ENCODE measurements around the gene NRG2. TPM values are rescaled to one million over a fixed set of nuclear protein-coding genes. Genes with fewer than 3 reads are reported as not detected.

NRG2 gene
- total and polyA plus RNA-seq, 2 experiments from 2014 or later = 0.37 to 1.3 TPM

- DNase-seq (ENCODE audit: low spot score) = no peak
- H3K9me2 ChIP-seq (ENCODE audit: insufficient read depth) = no peaks in the 10 kb centered on the region
- H4K20me1 ChIP-seq (replicated peaks; ENCODE audit: insufficient read depth) = no peaks in the 10 kb centered on the region
- H3K27me3 Mint-ChIP-seq (ENCODE audit: insufficient read depth, low read depth, poor library complexity) = peaks cover 15% of the 10 kb centered on the region
- no peaks in the 10 kb centered on the region for H3K36me3 ChIP-seq (ENCODE audit: insufficient read depth)
- H3K27me3 ChIP-seq (ENCODE audit: insufficient read depth) = no peaks in the 10 kb centered on the region
- H3K9me3 Mint-ChIP-seq = no peaks in the 10 kb centered on the region
- H3K4me1 ChIP-seq (ENCODE audit: insufficient read depth) = no peaks in the 10 kb centered on the region
- peak; percentile 58 for ATAC-seq
- H3K4me3 Mint-ChIP-seq = no peak overlapping the region
- H3K27ac Mint-ChIP-seq = no peak overlapping the region
- TF ChIP-seq NANOG (IDR thresholded peaks at IDR 0.05; ENCODE audit: borderline replicate concordance) = no peak
- no peak for TF ChIP-seq JUNB (IDR thresholded peaks at IDR 0.05; ENCODE audit: unreplicated experiment)
- TF ChIP-seq, protein P1, sequence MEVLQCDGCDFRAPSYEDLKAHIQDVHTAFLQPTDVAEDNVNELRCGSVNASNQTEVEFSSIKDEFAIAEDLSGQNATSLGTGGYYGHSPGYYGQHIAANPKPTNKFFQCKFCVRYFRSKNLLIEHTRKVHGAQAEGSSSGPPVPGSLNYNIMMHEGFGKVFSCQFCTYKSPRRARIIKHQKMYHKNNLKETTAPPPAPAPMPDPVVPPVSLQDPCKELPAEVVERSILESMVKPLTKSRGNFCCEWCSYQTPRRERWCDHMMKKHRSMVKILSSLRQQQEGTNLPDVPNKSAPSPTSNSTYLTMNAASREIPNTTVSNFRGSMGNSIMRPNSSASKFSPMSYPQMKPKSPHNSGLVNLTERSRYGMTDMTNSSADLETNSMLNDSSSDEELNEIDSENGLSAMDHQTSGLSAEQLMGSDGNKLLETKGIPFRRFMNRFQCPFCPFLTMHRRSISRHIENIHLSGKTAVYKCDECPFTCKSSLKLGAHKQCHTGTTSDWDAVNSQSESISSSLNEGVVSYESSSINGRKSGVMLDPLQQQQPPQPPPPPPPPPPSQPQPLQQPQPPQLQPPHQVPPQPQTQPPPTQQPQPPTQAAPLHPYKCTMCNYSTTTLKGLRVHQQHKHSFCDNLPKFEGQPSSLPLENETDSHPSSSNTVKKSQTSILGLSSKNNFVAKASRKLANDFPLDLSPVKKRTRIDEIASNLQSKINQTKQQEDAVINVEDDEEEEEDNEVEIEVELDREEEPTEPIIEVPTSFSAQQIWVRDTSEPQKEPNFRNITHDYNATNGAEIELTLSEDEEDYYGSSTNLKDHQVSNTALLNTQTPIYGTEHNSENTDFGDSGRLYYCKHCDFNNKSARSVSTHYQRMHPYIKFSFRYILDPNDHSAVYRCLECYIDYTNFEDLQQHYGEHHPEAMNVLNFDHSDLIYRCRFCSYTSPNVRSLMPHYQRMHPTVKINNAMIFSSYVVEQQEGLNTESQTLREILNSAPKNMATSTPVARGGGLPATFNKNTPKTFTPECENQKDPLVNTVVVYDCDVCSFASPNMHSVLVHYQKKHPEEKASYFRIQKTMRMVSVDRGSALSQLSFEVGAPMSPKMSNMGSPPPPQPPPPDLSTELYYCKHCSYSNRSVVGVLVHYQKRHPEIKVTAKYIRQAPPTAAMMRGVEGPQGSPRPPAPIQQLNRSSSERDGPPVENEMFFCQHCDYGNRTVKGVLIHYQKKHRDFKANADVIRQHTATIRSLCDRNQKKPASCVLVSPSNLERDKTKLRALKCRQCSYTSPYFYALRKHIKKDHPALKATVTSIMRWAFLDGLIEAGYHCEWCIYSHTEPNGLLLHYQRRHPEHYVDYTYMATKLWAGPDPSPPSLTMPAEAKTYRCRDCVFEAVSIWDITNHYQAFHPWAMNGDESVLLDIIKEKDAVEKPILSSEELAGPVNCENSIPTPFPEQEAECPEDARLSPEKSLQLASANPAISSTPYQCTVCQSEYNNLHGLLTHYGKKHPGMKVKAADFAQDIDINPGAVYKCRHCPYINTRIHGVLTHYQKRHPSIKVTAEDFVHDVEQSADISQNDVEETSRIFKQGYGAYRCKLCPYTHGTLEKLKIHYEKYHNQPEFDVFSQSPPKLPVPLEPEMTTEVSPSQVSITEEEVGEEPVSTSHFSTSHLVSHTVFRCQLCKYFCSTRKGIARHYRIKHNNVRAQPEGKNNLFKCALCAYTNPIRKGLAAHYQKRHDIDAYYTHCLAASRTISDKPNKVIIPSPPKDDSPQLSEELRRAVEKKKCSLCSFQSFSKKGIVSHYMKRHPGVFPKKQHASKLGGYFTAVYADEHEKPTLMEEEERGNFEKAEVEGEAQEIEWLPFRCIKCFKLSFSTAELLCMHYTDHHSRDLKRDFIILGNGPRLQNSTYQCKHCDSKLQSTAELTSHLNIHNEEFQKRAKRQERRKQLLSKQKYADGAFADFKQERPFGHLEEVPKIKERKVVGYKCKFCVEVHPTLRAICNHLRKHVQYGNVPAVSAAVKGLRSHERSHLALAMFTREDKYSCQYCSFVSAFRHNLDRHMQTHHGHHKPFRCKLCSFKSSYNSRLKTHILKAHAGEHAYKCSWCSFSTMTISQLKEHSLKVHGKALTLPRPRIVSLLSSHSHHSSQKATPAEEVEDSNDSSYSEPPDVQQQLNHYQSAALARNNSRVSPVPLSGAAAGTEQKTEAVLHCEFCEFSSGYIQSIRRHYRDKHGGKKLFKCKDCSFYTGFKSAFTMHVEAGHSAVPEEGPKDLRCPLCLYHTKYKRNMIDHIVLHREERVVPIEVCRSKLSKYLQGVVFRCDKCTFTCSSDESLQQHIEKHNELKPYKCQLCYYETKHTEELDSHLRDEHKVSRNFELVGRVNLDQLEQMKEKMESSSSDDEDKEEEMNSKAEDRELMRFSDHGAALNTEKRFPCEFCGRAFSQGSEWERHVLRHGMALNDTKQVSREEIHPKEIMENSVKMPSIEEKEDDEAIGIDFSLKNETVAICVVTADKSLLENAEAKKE (CRISPR knock-in tag; IDR thresholded peaks at IDR 0.05) = no peak
- TF ChIP-seq ZNF114 (CRISPR knock-in tag; IDR thresholded peaks at IDR 0.05) = no peak
- TF ChIP-seq CREB1 (CRISPR knock-in tag; IDR thresholded peaks at IDR 0.05; ENCODE audit: low read depth) = no peak
- no peak for TF ChIP-seq STAT1 (IDR thresholded peaks at IDR 0.05; ENCODE audit: unreplicated experiment)
- TF ChIP-seq, protein P2, sequence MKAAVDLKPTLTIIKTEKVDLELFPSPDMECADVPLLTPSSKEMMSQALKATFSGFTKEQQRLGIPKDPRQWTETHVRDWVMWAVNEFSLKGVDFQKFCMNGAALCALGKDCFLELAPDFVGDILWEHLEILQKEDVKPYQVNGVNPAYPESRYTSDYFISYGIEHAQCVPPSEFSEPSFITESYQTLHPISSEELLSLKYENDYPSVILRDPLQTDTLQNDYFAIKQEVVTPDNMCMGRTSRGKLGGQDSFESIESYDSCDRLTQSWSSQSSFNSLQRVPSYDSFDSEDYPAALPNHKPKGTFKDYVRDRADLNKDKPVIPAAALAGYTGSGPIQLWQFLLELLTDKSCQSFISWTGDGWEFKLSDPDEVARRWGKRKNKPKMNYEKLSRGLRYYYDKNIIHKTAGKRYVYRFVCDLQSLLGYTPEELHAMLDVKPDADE (IDR thresholded peaks at IDR 0.05) = no peak
- H3K79me2 ChIP-seq (replicated peaks; ENCODE audit: insufficient read depth) = no peaks in the 10 kb centered on the region
- H2AFZ ChIP-seq = no peak overlapping the region
- no peak overlapping the region for H3K27ac ChIP-seq (ENCODE audit: low read depth)
- no peak overlapping the region for H3K4me2 ChIP-seq
- H3K36me3 Mint-ChIP-seq (ENCODE audit: low read depth) = no peaks in the 10 kb centered on the region
- no peaks in the 10 kb centered on the region; the same call in 2 of the 3 replicates for H3K4me1 Mint-ChIP-seq
- no peaks in the 10 kb centered on the region for H3F3A ChIP-seq (replicated peaks; ENCODE audit: low read depth)
- H3K4me3 ChIP-seq = no peak overlapping the region
Observed at GRCh38 chr5:139888370-139888769, 154.7 kb downstream of the NRG2 start.

Measured in GM23338 (cell line).